ENCODE measurements around the gene IER2.

IER2 gene

DNA sequence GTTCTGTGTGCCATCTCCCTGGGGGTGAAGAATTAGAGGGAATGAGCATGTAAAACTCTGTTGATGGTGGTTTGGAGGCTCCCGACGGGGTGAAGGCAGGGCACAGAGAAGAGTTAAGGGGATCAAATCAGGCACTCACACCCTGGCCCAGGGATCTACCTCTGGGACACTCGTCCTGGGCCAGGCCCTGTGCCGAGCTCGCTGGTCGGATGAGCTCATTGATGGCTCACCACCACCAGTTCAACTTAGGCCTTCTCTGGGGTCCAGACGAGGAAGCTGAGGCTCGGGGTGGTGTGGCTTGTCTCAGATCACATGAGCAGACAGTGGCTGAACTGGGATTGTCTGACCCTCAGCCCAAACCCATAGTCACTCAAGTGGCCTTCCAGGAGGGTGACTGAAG, 30.6 kb upstream of the IER2 start:
- DNase-seq, result no peak

DNA sequence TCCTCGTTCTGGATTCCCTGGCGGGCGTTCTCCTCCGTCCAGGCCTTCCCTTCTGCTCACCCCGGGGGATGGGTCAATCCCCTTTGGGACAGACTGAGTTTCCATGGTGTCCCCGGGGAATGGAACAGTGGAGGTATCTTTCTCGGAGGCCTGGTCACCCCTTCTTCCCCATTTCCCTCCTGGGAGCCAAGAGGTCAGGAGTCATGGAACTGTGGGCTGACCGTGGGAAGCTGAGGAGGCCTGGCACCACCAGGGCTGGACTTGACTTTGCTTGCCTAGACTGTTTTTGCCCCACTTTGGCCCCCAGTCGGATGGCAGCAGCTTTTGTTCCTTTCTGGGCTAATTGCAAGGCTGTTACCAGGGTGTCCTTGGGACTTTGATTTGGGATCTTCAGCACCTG, 30.2 kb upstream of the IER2 start:
- DNase-seq, result no peak

DNA sequence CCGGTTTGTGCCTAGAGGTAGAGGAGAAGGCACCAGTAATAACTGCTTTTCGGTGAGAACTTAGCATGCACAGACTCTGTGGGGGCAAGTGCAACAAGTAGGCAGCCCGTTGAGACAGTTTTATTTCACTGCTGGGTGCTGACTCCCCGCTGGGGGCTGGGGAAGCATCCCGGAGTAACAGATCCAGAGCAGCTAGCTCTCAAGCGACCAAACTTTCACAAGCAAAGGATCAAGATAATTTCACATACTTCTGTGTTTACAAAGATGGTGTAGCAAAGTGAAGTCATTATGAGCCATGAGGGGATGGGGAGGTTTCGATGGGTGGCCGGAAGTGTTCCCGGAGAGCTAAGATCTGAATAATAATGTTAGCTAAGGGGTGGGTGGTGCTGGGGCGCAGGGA, 29.4 kb upstream of the IER2 start:
- no peak for DNase-seq

DNA sequence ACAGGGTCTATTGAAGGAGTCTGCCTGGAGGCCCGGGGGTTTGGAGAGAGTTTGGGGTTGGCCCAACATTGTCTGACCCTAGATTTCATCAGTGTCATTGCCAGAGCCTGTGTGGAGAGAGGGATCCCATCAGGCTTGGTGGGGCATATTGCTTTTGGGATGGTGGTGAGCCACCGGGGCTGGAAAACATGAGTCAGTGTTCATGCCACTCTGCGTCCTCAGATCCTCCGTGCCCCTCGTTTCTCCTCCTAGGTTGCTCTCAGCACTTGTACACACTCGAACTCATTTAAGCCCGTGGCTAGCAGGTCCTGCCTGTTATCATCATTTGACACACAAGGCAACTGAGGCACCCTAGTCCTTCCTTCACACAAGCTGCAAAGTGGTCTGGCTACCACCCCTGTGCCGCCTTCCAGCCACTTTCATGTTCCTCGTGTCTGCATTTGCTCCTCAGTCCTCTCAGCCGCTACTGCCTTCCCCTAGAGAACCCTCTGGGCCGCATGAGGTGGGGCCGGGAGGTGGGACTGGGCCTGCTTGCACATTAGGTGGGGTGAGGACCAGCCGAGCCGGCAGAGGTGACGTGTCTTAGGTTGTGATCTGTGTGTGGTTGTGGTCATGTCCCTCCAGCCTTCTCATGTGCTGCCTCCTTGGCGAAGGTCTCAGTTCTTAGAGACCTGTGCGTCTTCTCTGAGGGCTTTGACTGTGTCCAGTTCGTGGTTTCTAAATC, 28.5 kb upstream of the IER2 start:
- no peak for DNase-seq

DNA sequence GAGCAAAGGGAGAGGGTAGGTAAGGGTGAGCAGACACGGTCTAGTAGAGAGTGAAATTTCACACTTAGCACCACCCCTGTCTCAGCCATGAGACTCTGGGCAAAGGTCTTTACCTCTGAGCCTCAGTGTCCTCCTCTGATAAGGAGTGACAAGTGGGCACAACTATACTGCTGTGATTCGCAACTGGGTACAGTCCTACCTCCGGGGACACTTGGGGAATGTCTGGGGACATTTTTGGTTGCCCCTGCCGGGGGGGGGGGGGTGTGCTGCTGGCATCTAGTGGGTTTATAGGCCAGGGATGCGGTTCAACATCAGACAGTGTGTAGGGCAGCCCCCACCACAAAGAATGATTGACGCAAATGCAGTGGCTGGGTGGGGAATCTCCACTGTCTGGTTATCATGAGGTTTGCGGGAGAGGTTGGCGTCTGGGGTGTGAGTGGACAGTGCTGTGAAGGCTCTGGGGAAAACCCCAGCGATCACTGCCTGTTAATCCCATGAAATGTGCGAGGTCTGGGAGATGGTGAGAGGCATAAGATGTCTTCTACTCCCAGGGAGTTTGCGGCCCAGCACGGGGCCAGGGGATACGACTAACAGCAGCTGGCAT, 27.8 kb upstream of the IER2 start:
- DNase-seq, result no peak

DNA sequence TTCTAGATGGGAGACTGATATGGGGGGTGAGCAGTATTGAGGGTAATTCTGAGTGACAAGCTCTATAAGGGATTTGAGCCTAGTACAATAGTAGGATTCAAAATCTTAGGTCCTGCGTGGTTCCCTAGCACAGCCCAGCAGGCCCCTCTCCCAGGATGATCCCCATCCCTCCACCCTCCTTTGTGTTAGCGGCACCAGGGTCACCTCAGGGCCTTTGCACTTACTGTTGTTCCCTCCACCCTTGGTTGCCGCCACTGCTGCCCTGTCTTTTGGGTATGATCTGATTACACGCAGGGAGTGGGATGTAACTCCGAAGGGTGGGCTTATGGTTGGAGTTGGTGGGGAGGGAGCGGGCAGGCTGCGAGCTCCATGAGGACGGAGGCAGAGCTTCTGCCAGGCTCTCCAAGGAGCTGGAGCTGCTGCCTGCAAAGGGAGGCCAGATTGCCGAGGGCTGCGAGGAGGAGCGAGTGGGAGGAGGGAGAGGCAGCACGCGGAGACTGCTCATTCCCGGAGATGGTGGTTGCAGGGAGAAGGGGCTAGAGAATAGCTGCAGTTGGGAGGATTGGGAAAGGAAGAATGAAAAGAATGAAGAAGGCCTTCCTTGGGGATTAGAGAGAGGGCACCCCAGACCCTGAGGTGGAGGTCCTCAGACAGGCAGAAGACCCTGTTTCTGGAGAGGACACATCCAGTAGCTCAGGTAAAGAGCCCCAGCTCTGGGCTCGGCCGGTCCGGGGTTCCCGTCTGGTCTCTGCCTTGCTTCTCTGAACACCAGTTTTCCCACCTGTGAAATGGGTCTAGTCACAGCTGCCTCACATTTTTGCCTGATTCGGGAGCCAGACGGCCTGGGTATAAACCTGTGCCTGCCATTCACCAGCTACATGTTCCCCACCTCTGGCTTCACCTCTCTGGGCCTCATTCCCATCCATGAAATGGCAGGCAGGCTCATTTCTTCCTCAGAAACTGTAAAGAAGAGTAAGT, 26.9 kb upstream of the IER2 start:
- DNase-seq, result no peak

DNA sequence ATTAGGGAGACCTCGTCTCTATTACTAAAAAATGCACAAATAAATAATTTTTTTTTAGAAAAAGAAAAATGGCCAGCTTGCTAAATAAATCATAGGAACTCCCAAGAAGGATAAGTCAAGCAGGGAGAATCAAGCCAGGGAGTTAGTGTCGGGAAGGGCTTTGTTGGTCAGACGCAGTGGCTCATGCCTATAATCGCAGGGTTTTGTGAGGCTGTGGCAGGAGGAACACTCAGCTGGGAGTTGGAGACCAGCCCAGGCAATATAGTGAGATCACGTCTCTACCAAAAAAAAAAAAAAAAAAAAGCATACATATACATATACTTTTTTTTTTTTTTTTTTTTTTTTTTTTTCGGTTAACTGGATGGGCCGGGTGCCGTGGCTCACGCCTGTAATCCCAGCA, 23.2 kb upstream of the IER2 start:
- DNase-seq, result no peak

DNA sequence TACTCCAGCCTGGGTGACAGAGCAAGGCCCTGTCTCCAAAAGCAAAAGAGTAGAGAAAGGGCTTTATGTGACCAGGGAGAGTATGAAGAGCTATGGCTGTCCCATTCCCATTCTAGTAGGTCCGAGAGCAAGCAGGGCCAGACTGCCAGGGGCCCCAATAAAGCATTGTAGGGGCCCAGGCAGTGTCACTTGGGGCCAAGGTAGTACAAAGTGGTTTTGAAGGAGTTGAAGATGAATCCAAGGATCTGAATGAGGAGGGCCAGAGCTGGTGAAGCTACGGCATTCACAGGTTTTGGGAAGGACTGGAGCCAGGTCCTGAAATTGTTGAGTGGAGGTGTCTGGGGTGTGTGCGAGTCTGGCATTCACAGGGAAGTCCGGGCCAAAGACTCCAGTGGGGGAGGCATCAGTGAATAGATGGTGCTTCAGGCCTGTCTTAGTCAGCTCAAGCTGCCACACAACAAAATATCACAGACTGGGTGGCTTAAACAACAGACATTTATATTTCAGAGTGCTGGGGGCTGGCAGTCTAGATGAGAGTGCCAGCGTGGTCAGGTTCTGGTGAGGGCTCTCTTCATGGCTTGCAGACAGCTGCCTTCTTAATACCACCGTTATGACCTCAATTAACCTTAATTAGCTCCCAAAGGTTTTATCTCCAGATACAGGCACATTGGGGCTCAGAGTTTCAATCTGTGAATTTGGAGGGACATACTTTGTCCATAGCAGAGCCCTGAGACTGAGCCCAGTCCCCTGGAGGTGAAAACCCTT, 22.2 kb upstream of the IER2 start:
- no peak for DNase-seq

DNA sequence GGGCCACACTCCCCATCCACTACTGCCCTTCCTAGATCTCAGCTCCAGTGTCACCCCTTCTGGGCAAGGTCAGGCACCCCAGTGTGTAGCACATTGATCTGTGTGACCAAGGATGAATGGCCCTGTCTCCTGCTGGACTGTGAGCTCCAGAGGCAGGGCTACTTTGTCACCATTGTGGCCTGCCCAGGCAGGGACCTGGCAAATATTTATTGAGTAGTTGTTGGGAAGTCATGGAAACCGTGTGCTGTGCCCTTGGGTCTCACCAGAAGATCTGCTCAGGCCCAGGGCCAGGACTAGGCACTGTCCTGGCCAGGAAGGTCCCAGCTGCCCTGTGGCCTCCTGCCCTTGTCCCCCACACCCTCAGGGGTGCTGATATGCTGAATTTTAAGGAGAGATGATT, 21.6 kb upstream of the IER2 start:
- no peak for DNase-seq

DNA sequence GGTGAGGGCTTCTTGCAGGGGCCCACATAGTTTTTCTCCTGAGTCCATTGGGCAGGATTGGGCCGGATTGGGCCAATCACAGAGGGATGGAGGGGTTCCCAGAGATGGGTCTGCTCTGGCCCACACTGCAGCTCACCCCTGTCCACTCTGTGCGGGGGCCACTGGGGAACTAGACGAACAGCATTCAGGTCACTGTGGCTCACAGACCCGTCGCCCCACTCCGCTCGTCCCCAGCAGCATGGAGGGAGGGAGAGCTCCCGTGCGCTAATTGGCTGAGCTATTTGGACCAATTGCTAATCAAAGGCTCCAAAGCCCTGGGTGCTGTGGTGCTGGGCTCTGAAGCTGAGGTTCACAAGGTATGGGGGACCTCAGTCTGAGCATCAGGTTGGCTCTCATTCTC, 20.8 kb upstream of the IER2 start:
- DNase-seq, result no peak

DNA sequence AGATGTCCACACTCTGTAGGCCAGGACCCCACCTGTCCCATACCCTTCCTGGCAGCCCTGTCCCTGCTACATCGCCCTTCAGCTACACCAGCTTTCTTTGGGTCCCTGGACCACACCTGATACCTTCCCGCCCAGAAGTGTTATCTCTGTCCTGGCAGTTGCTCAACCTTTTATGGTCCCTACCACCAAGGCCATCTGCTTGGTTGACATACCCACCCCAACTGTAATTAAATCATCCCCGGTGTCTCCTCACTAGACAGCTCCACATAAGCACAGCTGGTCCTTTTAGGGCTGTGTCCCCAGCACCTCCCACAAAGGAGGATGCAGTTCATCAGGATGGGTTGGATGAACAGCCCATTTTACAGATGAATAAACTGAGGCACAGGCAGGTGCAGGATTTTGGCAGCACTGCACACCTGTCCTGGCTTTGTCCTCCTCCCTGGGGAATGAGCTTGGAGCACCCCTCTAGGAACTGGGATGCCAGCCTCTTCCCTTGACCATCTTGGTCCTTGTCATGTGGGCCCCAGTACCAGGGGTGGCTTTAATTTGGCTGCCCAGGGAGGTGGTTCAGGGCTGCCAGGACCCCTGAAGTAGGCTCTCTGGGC, 19.2 kb upstream of the IER2 start:
- no peak for DNase-seq

DNA sequence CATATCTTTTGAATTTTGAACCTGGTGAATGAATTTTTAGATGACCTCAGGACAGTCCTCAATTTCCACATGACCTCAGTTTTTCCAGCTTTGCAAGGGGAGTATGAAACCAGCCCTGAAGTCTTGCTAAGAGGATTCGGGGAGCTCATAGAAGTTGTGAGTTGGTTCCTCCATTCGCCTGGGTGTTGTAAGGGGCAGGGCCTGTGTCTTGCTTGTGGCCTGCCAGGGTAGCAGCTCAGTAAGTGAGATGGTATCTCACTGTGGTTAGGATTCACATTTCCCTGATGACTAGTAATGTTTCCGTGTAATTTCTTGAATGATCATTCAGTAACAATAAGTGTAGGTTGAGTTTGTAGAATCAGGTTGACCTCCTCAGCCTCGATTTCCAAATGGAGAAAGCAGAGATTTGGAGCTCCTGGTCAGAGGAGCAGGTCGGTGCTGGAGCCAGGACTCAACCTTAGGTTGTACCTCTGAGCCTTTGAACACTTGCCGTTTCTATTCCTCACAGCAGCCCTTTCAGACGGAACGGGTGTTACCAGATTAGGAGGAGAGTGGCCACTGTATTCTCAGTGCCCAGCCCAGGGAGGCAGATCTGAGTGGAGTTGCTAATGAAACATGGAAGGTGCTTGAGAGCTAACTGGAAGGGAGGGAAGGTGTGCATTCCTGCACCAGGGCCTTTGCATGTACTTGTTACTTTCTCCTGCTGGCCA, 17.6 kb upstream of the IER2 start:
- no peak for DNase-seq

DNA sequence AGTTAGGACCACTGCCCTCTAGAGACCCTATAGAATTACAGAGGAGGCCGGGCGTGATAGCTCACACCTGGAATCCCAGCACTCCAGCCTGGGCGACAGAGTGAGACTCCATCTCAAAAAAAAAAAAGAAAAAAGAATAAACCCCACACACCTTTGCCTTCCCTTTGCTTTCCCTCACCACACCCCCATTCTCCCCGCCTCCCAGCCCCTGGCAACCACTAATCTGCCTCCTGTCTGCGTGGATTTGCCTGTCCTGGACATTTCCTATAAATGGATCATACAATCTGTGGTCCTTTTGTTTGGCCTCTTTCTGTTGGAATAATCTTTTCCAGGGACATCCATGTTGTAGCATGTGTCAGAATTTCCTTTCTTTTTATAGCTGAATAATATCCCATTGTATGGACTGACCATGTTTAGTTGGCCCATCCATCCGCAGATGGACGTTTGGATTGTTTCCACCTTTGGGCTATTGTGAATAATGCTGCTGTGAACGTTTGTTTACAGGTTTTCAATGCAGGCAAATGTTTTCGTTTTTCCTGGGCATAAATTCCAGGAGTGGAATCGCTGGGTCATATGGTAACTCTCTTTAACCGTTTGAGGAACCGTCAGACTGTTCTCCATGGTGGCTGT, 16.9 kb upstream of the IER2 start:
- no peak for DNase-seq

DNA sequence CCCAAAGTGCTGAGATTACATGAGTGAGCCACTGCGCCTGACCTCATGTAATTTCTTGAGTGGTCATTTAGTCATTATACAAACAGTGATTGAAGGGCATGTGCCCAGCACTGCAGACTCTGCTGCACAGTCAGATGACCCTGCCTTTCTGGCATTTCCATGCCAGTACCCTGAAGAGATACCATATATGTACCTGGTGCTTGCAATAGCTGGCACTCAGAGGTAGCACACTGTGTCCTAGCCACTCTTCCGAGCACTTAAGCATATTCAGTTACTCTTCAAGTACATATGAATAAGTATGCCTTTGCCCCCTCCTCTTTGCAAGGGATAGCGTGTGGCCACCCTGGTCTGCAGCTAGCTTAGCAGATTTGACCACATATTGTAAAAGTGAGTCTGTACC, 15.6 kb upstream of the IER2 start:
- no peak for DNase-seq

DNA sequence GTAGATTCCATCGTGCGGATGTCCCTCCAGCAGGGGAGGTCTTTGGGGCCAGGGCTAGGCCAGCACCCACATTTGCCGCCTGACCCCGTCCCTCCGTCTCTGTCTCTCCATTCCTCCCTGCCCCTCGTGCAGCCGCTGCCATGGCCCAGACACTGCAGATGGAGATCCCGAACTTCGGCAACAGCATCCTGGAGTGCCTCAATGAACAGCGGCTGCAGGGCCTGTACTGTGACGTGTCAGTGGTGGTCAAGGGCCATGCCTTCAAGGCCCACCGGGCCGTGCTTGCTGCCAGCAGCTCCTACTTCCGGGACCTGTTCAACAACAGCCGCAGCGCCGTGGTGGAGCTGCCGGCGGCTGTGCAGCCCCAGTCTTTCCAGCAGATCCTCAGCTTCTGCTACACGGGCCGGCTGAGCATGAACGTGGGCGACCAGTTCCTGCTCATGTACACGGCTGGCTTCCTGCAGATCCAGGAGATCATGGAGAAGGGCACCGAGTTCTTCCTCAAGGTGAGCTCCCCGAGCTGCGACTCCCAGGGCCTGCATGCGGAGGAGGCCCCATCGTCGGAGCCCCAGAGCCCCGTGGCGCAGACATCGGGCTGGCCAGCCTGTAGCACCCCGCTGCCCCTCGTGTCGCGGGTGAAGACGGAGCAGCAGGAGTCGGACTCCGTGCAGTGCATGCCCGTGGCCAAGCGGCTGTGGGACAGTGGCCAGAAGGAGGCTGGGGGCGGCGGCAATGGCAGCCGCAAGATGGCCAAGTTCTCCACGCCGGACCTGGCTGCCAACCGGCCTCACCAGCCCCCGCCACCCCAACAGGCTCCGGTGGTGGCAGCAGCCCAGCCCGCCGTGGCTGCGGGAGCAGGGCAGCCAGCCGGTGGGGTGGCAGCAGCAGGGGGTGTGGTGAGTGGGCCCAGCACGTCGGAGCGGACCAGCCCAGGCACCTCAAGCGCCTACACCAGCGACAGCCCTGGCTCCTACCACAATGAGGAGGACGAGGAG, 14.8 kb upstream of the IER2 start:
- no peak for DNase-seq

DNA sequence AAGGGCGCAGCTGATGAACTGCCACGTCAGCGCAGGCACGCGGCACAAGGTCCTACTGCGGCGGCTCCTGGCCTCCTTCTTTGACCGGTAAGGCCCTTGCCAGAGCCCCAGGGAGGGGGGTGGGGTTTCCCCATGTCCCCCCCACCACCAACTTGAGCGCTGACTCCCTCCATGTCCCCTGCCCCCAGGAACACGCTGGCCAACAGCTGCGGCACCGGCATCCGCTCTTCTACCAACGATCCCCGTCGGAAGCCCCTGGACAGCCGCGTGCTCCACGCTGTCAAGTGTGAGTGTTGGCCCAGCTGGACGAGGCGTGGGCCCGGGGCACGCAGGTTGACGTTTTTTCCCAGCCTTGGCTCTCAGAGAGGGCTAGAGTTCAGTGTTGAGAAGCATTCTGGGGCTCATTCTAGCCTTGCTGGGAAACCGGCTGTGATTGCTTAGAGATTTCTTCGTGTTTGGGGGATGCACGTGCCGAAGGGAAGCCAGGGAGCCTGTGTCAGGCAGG, 12.9 kb upstream of the IER2 start:
- DNase-seq, result no peak

DNA sequence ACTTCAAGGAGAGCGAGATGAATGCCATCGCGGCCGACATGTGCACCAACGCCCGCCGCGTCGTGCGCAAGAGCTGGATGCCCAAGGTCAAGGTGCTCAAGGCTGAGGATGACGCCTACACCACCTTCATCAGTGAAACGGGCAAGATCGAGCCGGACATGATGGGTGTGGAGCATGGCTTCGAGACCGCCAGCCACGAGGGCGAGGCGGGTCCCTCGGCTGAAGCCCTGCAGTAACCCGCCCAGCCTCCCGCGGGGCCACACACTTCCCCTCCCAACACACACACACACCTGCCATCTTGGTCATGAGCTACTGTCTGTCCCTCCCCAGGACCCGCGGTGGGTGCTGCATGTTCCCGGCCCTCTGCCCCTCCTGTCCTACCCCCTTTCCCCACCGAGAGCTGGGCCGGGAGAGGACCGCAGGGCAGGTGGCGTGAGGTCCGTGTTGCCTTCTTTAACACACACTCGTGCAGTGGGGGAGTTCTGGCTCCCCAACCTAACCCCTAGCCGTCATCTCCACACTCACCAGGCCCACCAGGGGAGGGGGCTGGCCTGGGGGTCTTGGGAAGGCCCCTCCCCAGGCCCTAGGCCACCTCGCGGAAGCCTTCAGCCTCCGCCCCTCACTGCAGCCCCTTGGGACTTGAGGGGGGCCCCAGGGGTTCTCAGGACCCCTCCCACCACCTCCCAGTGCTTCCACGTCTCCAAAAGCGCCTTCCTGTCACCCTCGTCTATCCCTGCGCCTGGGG, 11.9 kb upstream of the IER2 start:
- DNase-seq, result no peak

DNA sequence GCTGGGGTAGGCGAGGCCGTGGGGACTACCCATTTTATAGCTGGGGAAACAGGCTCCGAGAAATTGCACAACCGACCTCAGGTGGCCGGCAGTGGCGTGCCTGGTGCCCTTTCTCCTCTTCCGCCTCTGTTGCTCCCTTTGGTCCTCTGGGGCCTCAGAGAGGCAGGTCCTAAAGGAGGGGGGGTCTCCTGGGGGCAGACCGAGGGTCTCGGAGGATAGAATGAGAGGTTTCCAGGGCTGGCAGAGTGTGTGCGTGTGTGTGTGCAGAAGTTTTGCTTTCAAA, 11.4 kb upstream of the IER2 start:
- no peak for DNase-seq

DNA sequence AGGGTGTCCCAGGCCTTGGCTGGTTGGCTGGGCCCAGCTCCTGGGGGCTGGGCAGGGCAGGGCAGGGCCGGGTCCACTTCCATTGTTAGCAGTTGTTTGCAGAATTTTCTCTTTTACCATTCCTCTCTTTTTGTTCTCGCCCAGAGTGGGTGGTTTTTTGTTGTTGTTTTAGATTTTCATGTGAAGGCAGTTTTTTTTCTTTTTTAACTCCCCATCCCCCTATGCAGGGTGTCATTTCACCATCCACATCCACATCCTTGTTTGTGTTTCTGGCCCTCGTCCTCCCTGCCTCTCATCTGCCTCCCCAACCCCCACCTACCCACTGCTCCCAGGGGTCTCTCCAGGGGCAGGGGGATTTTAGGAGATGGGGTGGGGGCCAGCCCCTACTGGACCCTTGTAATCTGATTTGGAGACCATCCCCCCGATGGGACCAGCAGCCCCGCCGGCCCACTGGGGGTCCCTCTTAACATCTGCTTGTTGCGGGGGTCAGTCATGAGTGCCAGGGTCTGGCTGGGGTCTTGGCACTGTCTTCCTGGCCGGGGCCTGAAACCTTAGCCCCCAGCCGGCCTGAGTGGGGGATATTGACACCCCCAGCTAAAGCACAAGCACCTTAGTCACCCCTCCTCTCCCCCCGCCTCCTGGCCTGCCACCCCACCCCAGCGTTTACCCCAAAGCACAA, 10.4 kb upstream of the IER2 start:
- DNase-seq, result no peak
